ENCODE results near the gene CENPU.
"Not testable (repeated sequence)": the region's sequence is repeated elsewhere in the genome, so short reads cannot be mapped to it uniquely, and the experiment has no call there.

CENPU gene, protein sequence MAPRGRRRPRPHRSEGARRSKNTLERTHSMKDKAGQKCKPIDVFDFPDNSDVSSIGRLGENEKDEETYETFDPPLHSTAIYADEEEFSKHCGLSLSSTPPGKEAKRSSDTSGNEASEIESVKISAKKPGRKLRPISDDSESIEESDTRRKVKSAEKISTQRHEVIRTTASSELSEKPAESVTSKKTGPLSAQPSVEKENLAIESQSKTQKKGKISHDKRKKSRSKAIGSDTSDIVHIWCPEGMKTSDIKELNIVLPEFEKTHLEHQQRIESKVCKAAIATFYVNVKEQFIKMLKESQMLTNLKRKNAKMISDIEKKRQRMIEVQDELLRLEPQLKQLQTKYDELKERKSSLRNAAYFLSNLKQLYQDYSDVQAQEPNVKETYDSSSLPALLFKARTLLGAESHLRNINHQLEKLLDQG

DNA sequence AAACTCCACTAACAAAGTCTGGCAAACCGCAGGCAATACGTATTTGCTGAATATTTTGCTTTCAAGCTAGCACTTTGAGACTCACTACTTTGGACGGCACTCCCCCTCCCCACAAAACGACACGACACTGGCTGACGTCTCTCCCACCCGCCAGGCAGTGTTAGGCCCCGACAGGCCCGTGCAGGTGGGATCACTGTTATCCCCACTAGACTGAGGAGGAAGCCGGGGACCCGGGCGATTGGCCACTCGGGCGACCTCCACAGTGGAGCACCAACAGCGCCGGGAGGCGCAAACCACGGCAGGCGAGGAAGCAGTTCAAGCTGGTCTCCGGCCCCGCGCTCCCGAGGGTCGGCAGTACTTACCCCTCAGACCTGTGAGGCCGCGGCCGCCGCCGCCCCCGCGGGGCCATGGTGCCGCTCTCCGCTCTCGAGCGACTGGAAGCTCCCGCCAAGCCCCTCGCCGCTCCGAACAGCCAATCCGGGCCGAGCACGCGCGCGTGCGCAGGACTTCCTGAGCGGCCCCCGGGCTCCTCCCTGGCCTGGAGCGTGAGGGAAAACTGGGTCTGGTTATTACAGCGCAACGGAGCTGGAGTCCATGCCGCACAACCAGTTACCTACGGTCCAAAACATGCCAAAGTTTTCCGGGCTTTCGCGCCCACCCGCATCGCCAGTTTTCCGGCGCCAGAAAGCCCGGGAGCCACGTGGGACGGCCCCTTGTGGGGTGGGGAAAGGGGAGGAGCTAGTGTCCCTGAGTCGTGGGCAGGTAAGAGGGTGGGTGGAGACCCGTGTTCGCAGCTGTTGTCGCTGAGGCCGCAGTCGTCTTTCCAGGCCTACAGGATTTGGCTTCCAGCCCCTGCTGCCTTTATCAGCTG lies at the start of gene CENPU:
CENPU (minus strand) TSS at position 443 of the 871 bp plus-strand sequence; CDS start at position 409, 34 bp downstream.
- no peaks in the 10 kb centered on the region for H3K27me3 Mint-ChIP-seq

DNA sequence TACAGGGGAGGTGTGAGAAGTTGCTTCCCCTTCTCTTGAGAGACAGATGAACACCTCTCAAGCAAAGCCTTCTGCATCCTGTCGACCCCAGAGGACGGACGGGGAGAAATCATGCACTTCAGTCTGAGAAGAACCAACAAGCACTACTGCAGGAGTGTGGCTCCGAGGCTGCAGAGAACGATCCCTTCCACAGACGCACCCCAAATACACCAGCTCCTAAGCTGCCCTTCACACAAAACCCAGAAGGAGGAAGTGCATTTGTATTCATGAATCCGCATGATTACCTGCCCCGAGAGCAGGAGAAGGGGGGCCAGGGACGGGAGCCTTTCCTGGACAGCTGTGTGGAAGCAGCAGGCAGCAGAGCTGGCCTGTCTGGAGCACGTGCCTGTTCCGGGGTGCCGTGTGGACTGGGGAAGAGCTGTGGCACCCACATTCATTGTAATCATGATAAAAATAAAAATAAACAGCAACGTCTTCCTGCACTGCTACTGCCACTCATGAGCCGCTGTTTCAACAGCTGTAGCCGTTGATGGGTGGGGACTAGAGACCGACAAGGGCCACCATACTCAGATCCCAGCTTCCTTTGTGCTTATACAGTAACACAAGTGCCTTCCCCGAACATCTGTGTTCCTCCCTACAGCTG lies 49.0 kb upstream of the CENPU start:
- Mint-ChIP-seq H3K36me3 (ENCODE audit: low read depth) (peaks cover 51% of the 10 kb centered on the region), H3K27ac (no peak overlapping the region), H3K9me3 (no peaks in the 10 kb centered on the region), H3K27me3 (no peaks in the 10 kb centered on the region), H3K4me1 (ENCODE audit: low read depth) (peaks cover 16% of the 10 kb centered on the region), H3K4me3 (peak overlapping the region; percentile 3)

More for the DNA sequence above, at the start of gene CENPU:
- Mint-ChIP-seq H3K27ac (peak within 1 kb of the TSS; percentile 90), H3K4me1 (ENCODE audit: low read depth) (peaks cover 32% of the 10 kb centered on the region), H3K36me3 (ENCODE audit: low read depth) (peaks cover 33% of the 10 kb centered on the region), H3K9me3 (no peaks in the 10 kb centered on the region), H3K4me3 (peak within 1 kb of the TSS; percentile 96)

DNA sequence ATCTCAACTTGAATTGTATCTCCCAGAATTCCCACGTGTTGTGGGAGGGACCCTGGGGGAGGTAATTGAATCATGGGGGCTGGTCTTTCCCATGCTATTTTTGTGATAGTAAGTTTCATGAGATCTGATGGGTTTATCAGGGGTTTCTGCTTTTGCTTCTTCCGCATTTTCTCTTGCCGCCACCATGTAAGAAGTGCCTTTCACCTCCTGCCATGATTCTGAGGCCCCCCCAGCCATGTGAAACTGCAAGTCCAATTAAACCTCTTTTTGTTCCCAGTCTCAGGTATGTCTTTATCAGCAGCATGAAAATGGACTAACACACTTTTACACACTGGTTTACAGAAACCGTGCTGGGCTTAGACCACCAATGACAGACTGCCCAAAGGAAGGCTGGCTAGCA lies 45.3 kb upstream of the CENPU start:
- not testable (repeated sequence) for H3K4me3 Mint-ChIP-seq, H3K27me3 Mint-ChIP-seq, H3K27ac Mint-ChIP-seq, H3K9me3 Mint-ChIP-seq
- peaks cover 12% of the 10 kb centered on the region for H3K4me1 Mint-ChIP-seq (ENCODE audit: low read depth)
- H3K36me3 Mint-ChIP-seq (ENCODE audit: low read depth): peaks cover 44% of the 10 kb centered on the region

DNA sequence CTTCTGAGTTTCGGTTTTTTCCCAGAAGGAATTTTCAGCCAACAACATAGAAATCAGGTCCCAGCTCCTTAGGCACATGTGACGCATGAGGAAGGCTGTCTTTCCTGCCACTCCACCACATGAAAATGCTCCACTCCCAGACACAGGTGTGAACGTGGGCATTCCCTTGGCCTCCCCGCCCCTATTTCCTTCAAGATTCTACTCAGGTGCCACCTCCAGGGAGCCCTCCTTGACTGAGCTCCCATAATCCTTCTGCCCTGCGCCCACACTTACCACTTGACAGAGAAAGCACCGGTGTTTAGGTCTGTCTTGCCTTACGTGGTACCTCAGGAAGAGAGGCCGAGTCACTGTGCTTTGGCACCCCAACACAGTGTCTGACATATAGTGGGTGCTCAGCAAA lies 44.4 kb upstream of the CENPU start:
- H3K9me3 Mint-ChIP-seq: no peaks in the 10 kb centered on the region
- peaks cover 36% of the 10 kb centered on the region for H3K36me3 Mint-ChIP-seq (ENCODE audit: low read depth)
- H3K27ac Mint-ChIP-seq: no peak overlapping the region
- H3K4me3 Mint-ChIP-seq: no peak overlapping the region
- H3K27me3 Mint-ChIP-seq: no peaks in the 10 kb centered on the region
- H3K4me1 Mint-ChIP-seq (ENCODE audit: low read depth): peaks cover 12% of the 10 kb centered on the region

DNA sequence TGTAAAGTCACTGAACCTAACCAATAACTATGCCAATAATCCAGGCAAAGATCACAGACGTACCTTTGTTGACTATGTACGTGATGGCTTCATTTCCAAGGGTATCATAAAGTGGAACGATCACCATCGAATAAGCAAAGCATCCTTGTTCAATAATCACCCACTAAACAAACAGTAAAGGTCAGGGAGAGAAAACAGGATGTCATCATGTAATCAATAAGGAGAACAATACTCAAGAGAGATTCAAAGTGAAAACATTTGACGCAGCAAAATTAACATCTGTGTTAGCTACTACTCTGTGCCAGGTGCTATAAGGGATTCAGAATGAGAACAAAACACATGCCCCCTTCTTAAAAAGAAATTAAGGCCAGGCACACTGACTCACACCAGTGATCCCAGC lies 42.9 kb upstream of the CENPU start:
- Mint-ChIP-seq H3K27ac (no peak overlapping the region), H3K27me3 (no peaks in the 10 kb centered on the region)

DNA sequence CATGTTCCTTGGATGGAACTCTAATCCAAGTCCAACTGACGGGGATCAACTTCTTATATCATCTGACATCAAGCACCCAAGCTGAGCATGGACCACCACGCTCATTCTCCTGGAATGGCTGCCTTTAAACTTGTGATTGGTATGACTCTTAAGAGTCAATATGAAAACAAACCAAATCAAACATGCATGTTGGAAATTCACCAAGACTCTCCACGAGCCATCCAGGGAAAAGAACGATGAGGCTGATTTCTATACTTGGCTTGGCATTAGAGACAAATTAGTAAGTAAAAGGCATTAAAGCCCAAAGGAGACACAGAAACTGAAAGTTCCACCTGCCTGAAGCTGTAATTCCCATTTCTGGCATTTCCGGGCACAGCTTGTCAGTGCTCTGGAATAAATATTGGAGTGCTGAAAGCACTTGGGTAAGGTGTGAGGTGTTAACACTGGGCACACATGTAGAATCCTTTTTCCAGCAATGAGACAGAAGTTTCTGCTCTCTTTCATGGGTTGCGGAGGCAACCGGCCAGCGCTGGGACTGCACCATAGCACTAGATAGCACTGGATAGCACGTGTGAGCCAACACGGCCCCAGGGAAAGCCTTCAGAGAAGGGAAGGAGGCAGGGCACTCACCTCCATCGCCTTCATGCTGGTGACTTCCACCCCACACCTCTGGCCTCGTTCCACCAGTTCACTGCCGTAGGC lies 42.1 kb upstream of the CENPU start:
- no peak overlapping the region for H3K4me3 Mint-ChIP-seq
- H3K27me3 Mint-ChIP-seq: no peaks in the 10 kb centered on the region
- peaks cover 32% of the 10 kb centered on the region for H3K36me3 Mint-ChIP-seq (ENCODE audit: low read depth)
- H3K27ac Mint-ChIP-seq: no peak overlapping the region
- no peaks in the 10 kb centered on the region for H3K4me1 Mint-ChIP-seq (ENCODE audit: low read depth)
- no peaks in the 10 kb centered on the region for H3K9me3 Mint-ChIP-seq

More for the DNA sequence above, 42.9 kb upstream of the CENPU start:
- H3K9me3 Mint-ChIP-seq: no peaks in the 10 kb centered on the region
- H3K36me3 Mint-ChIP-seq (ENCODE audit: low read depth): peaks cover 32% of the 10 kb centered on the region
- no peak overlapping the region for H3K4me3 Mint-ChIP-seq
- no peaks in the 10 kb centered on the region for H3K4me1 Mint-ChIP-seq (ENCODE audit: low read depth)

DNA sequence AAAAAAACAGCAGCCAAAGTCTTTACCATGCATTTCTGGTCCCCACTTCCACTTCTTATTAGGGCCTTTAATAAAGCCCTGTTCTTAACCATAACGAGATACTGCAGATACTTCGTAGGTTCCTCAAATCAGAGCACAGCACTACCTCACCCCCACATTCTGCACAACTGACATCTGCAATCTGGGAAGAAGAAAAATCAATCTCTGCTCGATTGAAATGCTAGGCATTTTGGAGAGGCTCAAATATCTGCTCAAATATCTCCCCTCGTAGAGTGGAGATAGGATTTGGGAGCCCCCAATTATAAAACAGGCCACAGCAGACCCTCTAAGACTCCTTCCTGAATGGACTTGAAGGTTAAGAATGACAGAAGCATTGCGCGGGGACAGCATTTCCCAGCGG lies 40.3 kb upstream of the CENPU start:
- H3K27ac Mint-ChIP-seq: no peak overlapping the region
- H3K9me3 Mint-ChIP-seq: no peaks in the 10 kb centered on the region
- H3K4me1 Mint-ChIP-seq (ENCODE audit: low read depth): no peaks in the 10 kb centered on the region
- no peak overlapping the region for H3K4me3 Mint-ChIP-seq
- H3K36me3 Mint-ChIP-seq (ENCODE audit: low read depth): peaks cover 31% of the 10 kb centered on the region
- no peaks in the 10 kb centered on the region for H3K27me3 Mint-ChIP-seq

DNA sequence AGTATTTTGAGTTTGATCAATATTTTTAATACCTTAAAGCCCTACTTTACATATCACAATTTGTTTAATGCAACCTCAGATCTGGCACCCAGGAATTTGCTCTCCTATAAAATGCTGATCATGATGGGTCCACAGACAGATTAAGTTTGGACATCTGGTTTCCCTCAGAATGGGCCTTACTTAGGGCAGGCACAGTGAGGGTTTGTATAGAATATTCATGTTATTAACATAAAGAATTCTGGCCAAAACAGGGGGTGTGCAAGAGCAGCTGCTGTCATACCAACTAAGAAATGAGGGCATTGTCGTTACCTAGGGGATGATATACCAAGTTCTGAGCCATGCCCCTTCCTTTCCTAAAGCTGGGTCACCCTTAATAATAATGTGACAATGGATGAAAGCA lies 37.5 kb upstream of the CENPU start:
- Mint-ChIP-seq H3K27ac (no peak overlapping the region), H3K9me3 (no peaks in the 10 kb centered on the region), H3K36me3 (ENCODE audit: low read depth) (peaks cover 40% of the 10 kb centered on the region), H3K4me3 (no peak overlapping the region), H3K27me3 (no peaks in the 10 kb centered on the region), H3K4me1 (ENCODE audit: low read depth) (no peaks in the 10 kb centered on the region)

DNA sequence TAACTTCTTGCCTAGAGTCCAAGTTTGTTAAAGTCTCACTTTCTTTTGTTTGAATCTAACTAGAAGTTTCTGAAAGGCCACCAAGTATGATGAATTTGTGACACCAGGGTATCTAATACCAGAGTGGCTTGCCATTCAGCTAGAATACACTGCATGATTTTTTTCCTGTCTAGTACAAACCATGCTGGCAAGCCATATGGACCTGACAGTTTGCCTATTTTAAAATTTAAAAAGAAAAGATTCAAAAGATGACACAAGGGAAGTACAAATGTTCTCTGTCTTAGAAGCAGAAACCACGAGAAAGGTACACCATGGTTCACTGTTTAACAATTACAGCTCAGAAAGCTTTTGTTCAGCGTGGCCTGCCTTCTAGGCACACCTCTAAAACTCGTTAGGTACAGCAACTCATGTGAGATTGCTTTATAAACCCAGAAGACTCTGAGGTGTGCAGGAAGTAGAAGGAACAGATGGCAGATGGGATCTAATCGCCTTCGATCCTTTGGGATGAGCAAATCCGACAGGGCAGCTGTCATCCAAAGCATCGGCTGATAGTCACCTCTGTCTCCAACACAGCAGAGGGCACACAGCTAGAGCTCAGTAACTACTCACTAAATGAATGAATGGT lies 35.4 kb upstream of the CENPU start:
- Mint-ChIP-seq H3K36me3 (ENCODE audit: low read depth) (peaks cover 46% of the 10 kb centered on the region), H3K4me3 (no peak overlapping the region), H3K27ac (no peak overlapping the region), H3K9me3 (no peaks in the 10 kb centered on the region), H3K27me3 (no peaks in the 10 kb centered on the region), H3K4me1 (ENCODE audit: low read depth) (no peaks in the 10 kb centered on the region)

DNA sequence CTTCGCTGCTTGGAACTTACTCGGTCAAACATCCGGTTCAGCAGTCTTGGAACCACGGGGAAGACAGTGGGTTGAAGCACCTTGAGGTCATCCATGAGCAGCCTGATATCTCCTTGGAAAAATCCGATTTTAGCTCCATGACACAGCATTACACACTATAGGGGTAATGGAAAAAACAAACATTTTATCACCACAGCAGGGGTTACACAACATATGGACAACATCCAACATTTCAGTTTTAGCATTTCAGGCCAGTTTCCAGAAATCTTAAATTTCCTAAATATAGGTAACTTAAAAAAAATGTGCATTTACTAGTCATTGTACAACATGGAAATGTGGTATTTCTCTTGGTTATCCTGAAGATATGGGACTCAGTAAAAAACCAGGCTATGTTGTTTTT lies 34.4 kb upstream of the CENPU start:
- Mint-ChIP-seq H3K36me3 (ENCODE audit: low read depth) (peaks cover 55% of the 10 kb centered on the region), H3K4me1 (ENCODE audit: low read depth) (peaks cover 3% of the 10 kb centered on the region), H3K27me3 (no peaks in the 10 kb centered on the region), H3K27ac (no peak overlapping the region), H3K9me3 (no peaks in the 10 kb centered on the region), H3K4me3 (no peak overlapping the region)

DNA sequence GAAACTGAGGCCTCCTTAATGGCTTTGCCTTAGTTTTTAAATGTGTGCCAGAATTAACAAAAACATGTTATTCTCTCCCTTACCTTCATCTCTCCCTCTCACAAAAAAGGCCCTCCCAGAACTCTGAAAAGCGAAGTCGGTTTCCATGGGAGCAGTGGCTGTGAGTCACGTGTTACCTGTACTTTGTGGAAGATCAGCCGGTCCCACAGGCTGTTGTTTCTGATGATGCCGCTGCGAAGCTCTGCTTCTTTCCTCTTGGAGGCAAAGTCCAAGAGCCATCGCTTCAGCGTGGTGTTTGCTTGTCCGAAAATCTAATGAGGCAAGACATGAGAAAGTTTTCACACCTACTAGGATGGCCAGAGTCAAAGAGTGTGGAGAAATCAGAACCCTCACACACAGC lies 32.5 kb upstream of the CENPU start:
- H3K36me3 Mint-ChIP-seq (ENCODE audit: low read depth): peaks cover 60% of the 10 kb centered on the region

DNA sequence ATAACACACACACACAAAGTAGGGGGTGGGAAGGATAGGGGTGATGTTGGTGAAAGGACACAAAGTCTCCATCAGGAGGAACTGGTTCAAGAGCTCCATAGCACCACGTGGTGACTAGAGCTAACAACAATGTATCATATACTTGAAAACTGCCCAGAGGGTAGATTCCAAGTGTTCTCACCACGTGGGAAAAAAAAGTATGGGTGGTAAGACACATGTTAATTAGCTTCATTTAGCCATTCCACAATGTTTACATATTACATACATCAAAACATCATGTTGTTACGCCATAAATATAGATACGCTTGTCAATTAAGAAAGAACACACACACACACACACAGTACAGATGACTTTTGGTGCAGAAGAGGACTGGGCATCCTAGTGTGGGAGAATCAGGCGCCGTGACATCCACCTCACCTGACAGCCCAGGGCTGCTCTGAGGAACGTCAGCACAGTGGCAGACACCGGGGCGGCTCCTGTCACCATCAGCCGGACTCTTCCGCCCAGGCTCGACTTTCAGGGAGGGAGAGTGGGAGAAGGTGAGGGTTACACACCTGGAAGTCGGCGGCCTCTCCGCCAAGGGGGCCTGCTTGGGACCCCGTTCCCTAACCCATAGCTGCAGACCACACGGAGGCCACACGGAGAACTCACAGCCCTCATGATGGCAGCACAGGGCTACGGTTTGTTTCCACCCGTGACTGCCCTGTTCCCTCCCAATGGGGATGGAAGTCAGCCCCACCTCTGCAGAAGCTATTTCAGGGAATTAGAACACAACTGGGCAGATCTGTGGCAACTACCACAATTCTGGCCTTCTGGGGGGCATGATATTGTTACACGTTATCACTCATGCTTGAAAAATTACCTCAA lies 31.8 kb upstream of the CENPU start:
- H3K27ac Mint-ChIP-seq: no peak overlapping the region
- no peaks in the 10 kb centered on the region for H3K27me3 Mint-ChIP-seq
- peaks cover 67% of the 10 kb centered on the region for H3K36me3 Mint-ChIP-seq (ENCODE audit: low read depth)
- no peaks in the 10 kb centered on the region for H3K9me3 Mint-ChIP-seq
- H3K4me1 Mint-ChIP-seq (ENCODE audit: low read depth): peaks cover 23% of the 10 kb centered on the region
- no peak overlapping the region for H3K4me3 Mint-ChIP-seq

More for the DNA sequence above, 32.5 kb upstream of the CENPU start:
- Mint-ChIP-seq H3K9me3 (no peaks in the 10 kb centered on the region), H3K4me3 (no peak overlapping the region), H3K4me1 (ENCODE audit: low read depth) (peaks cover 22% of the 10 kb centered on the region), H3K27me3 (no peaks in the 10 kb centered on the region), H3K27ac (no peak overlapping the region)

DNA sequence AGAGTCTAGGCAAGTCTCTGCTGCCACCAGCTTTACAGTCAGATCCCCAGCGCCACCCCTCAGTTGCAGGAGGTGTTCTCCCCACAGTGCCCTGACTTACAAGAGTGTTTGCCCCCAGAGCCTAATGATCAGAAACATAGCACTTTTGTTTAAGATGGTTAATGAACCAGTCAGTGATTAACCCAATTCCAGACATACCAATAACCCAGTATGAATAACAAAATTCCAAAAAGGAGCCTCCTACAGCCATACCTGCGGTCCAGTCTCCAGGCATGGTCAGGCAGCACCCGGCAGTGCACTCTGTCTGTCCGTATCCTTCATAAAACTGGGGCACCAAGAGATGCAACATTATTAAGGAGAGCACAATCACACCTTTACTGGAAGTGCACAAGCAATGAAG lies 30.7 kb upstream of the CENPU start:
- H3K4me1 Mint-ChIP-seq (ENCODE audit: low read depth): peaks cover 23% of the 10 kb centered on the region
- H3K27ac Mint-ChIP-seq: no peak overlapping the region
- no peak overlapping the region for H3K4me3 Mint-ChIP-seq
- no peaks in the 10 kb centered on the region for H3K9me3 Mint-ChIP-seq
- H3K27me3 Mint-ChIP-seq: no peaks in the 10 kb centered on the region
- peaks cover 71% of the 10 kb centered on the region for H3K36me3 Mint-ChIP-seq (ENCODE audit: low read depth)

Measured in stimulated activated naive CD8-positive, alpha-beta T cell treated with anti-CD3 and anti-CD28 coated beads, Interleukin-15, Interleukin-2, amounts not matched to agents 100 ng/mL and 50 ng/mL, for 24 hours (primary cell).